CD4-positive, alpha-beta T cell (primary cell): ENCODE measurements around the gene INPP4B. TPM values are rescaled to one million over a fixed set of nuclear protein-coding genes. Genes with fewer than 3 reads are reported as not detected.

ENCODE experiments used
- ATAC-seq: fragments of 200-7000 bp; cut with Tn5 transposase; one replicate; pipeline ENCODE4 v1.10.0; 2022; ENCODE audit warnings: mild to moderate bottlenecking; ENCODE audit not compliant: poor library complexity
- CTCF ChIA-PET: fragments of 350-600 bp; sonication (Branson Sonifier 250); formaldehyde crosslinking; loops from one replicate; lab custom pipeline; 2021; ENCODE audit warnings: antibody characterized with exemption, inconsistent platforms; lab: Charles Lee
- POLR2A ChIA-PET: fragments of 350-600 bp; sonication (Branson Sonifier 250); formaldehyde crosslinking; loops from one replicate; lab custom pipeline; 2021; ENCODE audit warnings: antibody characterized with exemption, inconsistent platforms; lab: Charles Lee
- DNase-seq, 14 experiments: peaks; one replicate each; pipeline ENCODE4 v3.0.0-alpha.2; 2013 to 2020; ENCODE audit warnings: mixed read lengths in 2 of 14
- H3K27ac ChIP-seq, 2 donors: one replicate each; pipeline versions ENCODE4 v1.5.1 to v1.7.0; 2013; ENCODE audit warnings: low read length in 2 of 2, low read depth in 1 of 2, mild to moderate bottlenecking in 1 of 2
- H3K27me3 ChIP-seq, 2 experiments: 1 replicate in 1 of 2; 2 replicates in 1 of 2; pipeline versions ENCODE4 v1.6.1 to v1.7.0; 2013; ENCODE audit warnings: low read length in 2 of 2, control low read depth in 1 of 2, mild to moderate bottlenecking in 1 of 2, moderate library complexity in 1 of 2; ENCODE audit not compliant: insufficient read depth in 2 of 2, control insufficient read depth in 1 of 2
- H3K36me3 ChIP-seq: one replicate; pipeline ENCODE4 v1.6.1; 2013; ENCODE audit warnings: low read length, control low read depth; ENCODE audit not compliant: insufficient read depth
- H3K4me1 ChIP-seq: one replicate; pipeline ENCODE4 v1.6.1; 2013; ENCODE audit warnings: low read length, control low read depth; ENCODE audit not compliant: insufficient read depth
- H3K4me3 ChIP-seq: one replicate; pipeline ENCODE4 v1.5.1; 2013; ENCODE audit warnings: mild to moderate bottlenecking, low read length, moderate library complexity
- H3K9me3 ChIP-seq, 2 experiments: 1 replicate in 1 of 2; 2 replicates in 1 of 2; pipeline versions ENCODE4 v1.6.1 to v1.7.0; 2013; ENCODE audit warnings: low read length in 2 of 2, mild to moderate bottlenecking in 2 of 2, control low read depth in 1 of 2, moderate library complexity in 1 of 2; ENCODE audit not compliant: control insufficient read depth in 1 of 2, insufficient read depth in 1 of 2
- H3K27ac Mint-ChIP-seq: one replicate; pipeline ENCODE4 v1.8.0; 2020; ENCODE audit warnings: mixed read lengths
- H3K27me3 Mint-ChIP-seq: one replicate; pipeline ENCODE4 v1.8.0; 2021; ENCODE audit warnings: mixed read lengths
- H3K36me3 Mint-ChIP-seq: one replicate; pipeline ENCODE4 v1.8.0; 2021; ENCODE audit warnings: low read depth, mixed read lengths
- H3K4me1 Mint-ChIP-seq: one replicate; pipeline ENCODE4 v1.8.0; 2021; ENCODE audit warnings: low read depth, mixed read lengths
- H3K4me3 Mint-ChIP-seq: one replicate; pipeline ENCODE4 v1.8.0; 2020; ENCODE audit warnings: mild to moderate bottlenecking, mixed read lengths
- H3K9me3 Mint-ChIP-seq: one replicate; pipeline ENCODE4 v1.8.0; 2020; ENCODE audit warnings: mixed read lengths
- intact Hi-C, 2 experiments: fragments of 100-400 bp; cut with DNase I in 1 of 2; cut with micrococcal nuclease in 1 of 2; formaldehyde crosslinking; loops; one replicate each; pipeline versions ENCODE4 v1.15.1 to v1.9.0; 2023 to 2025; cut with DNase I, micrococcal nuclease
- total RNA-seq, 174 experiments: library from RNA in 2 of 174; stranded (reverse) in 2 of 174; gene quantifications; one replicate each; pipeline ENCODE4 v1.2.3 and lab custom pipeline; 2021 to 2026
- TF ChIP-seq, protein P1 (sequence below): fragments of 200-600 bp; IDR thresholded peaks from one replicate; pipeline ENCODE4 v1.8.0; 2022; ENCODE audit warnings: antibody characterized with exemption, mild to moderate bottlenecking

Gene INPP4B
- total RNA-seq, 2 experiments from 2014 or later: 50.7 to 53.8 TPM

DNA sequence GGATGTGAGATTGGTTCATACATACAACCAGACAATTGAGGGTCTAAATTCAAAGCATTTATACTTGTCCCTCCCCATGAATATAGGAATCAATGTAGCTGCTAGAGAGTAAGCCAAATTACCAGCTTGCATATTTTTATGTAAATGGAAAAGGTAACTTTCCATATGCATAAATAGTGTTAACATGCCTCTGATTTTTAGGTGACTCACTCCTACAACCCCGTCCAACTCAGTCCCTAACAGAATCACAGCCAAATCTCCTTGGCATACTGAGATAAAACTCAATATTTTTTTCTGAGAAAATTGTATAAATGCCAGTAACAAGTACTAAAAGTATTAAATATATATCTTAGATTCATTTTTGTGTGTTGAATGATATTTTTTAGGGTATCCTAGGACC lies 67.2 kb downstream of the INPP4B start:
- Mint-ChIP-seq H3K4me3 (no peak overlapping the region), H3K27ac (no peak overlapping the region), H3K27me3 (peaks cover 4% of the 10 kb centered on the region), H3K36me3 (no peaks in the 10 kb centered on the region), H3K9me3 (no peaks in the 10 kb centered on the region), H3K4me1 (no peaks in the 10 kb centered on the region)
- ChIA-PET CTCF (no interaction called here), POLR2A (no interaction called here)
- DNase-seq: no peak
- Histone ChIP-seq H3K4me3 (no peak overlapping the region), H3K9me3 (no peaks in the 10 kb centered on the region), H3K27ac (no peak overlapping the region), H3K4me1 (no peaks in the 10 kb centered on the region), H3K36me3 (no peaks in the 10 kb centered on the region), H3K27me3 (no peaks in the 10 kb centered on the region)
- no peak for ATAC-seq
- TF ChIP-seq, protein P1, sequence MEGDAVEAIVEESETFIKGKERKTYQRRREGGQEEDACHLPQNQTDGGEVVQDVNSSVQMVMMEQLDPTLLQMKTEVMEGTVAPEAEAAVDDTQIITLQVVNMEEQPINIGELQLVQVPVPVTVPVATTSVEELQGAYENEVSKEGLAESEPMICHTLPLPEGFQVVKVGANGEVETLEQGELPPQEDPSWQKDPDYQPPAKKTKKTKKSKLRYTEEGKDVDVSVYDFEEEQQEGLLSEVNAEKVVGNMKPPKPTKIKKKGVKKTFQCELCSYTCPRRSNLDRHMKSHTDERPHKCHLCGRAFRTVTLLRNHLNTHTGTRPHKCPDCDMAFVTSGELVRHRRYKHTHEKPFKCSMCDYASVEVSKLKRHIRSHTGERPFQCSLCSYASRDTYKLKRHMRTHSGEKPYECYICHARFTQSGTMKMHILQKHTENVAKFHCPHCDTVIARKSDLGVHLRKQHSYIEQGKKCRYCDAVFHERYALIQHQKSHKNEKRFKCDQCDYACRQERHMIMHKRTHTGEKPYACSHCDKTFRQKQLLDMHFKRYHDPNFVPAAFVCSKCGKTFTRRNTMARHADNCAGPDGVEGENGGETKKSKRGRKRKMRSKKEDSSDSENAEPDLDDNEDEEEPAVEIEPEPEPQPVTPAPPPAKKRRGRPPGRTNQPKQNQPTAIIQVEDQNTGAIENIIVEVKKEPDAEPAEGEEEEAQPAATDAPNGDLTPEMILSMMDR: no peak
- intact Hi-C loops: no loop called here

DNA sequence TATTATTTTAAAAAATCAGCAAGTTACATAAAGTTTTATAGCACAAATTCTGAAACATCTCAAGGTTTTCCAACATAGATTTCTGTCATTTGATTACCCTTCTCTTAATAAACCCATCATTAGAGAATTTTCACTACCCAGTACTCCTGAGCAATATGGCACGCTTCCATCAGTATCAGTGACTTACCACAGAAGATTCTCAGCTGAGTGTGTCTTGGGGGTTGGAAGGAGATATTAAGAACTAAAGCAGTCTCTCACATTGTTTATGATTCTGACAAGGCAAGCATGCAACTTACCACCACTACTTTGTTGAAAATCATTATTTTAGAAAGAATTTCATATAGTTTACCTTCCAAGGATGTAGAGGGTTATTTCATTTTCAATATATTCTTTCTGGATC lies 67.7 kb downstream of the INPP4B start:
- Histone ChIP-seq H3K9me3 (no peaks in the 10 kb centered on the region), H3K4me3 (no peak overlapping the region), H3K4me1 (no peaks in the 10 kb centered on the region), H3K27ac (no peak overlapping the region), H3K36me3 (no peaks in the 10 kb centered on the region), H3K27me3 (no peaks in the 10 kb centered on the region)
- DNase-seq (no peak), ATAC-seq (no peak)
- H3K36me3 Mint-ChIP-seq: no peaks in the 10 kb centered on the region
- POLR2A ChIA-PET: no interaction called here
- TF ChIP-seq, protein P1: no peak
- H3K4me1 Mint-ChIP-seq: no peaks in the 10 kb centered on the region
- intact Hi-C loops: no loop called here
- H3K27ac Mint-ChIP-seq: no peak overlapping the region
- H3K9me3 Mint-ChIP-seq: no peaks in the 10 kb centered on the region
- no peak overlapping the region for H3K4me3 Mint-ChIP-seq
- CTCF ChIA-PET: no interaction called here
- H3K27me3 Mint-ChIP-seq: peaks cover 4% of the 10 kb centered on the region

DNA sequence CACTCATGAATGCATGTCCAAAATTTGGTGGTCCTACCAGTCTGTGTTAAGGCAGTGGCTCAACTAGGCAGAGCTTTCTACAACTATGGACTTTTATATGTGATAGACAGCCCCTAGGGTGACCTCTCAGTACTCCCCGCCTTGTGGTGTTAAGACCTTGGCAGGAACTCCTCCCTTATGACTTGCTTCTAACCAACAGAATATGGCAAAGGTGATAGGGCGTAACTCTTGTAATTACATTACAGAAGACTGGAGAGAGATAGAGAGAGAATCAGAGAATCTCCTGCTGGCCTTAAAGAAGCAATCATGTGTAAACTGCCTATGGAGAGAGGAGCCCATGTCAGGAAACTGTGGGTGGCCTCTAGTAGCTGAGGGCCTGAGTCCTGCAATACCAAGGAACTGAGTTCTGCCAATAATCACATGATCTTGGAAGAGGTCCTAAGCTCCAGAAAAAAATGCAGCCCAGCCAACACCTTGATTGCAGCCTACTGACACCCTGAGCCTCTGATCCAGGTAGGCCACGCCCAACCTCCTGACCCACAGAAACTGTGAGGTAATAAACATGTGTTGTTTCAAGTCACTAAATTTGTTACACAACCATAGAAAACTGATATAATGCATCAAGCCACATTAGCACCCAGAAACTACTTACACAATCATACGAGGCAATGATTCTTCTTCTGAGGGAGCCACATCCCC lies 68.9 kb downstream of the INPP4B start:
- Mint-ChIP-seq H3K27ac (no peak overlapping the region), H3K9me3 (no peaks in the 10 kb centered on the region), H3K4me1 (no peaks in the 10 kb centered on the region), H3K4me3 (no peak overlapping the region), H3K27me3 (peaks cover 4% of the 10 kb centered on the region), H3K36me3 (no peaks in the 10 kb centered on the region)
- no peak for DNase-seq
- no peak overlapping the region for H3K4me3 ChIP-seq
- POLR2A ChIA-PET: no interaction called here
- no peak overlapping the region for H3K27ac ChIP-seq
- H3K4me1 ChIP-seq: no peaks in the 10 kb centered on the region
- TF ChIP-seq, protein P1: no peak
- CTCF ChIA-PET: no interaction called here
- H3K27me3 ChIP-seq: no peaks in the 10 kb centered on the region
- intact Hi-C loops: no loop called here
- no peak for ATAC-seq
- H3K36me3 ChIP-seq: no peaks in the 10 kb centered on the region
- no peaks in the 10 kb centered on the region for H3K9me3 ChIP-seq
